ENCODE data around the gene MTA1.

The MTA1 gene

DNA sequence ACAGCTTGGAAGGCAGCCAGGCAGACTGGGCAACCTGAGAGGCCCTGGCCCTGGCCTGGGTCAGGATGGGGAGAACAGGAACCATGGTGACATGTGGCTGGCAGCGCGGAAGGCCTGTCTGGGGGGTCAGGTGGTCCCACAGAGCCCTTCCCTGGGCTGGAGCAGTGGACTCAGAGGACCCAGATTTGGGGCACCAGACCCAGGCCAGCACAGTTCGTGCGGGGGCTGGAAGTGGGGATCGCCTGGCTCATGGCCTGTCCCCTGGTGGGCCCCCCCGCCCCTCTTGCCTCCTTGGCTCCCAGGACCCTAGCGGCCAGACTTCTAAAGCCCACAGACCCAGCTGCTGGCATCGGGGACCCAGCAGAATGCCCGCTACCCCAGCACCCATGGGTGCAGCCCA, 21.4 kb downstream of the MTA1 start:
- TF ChIP-seq, protein P1, sequence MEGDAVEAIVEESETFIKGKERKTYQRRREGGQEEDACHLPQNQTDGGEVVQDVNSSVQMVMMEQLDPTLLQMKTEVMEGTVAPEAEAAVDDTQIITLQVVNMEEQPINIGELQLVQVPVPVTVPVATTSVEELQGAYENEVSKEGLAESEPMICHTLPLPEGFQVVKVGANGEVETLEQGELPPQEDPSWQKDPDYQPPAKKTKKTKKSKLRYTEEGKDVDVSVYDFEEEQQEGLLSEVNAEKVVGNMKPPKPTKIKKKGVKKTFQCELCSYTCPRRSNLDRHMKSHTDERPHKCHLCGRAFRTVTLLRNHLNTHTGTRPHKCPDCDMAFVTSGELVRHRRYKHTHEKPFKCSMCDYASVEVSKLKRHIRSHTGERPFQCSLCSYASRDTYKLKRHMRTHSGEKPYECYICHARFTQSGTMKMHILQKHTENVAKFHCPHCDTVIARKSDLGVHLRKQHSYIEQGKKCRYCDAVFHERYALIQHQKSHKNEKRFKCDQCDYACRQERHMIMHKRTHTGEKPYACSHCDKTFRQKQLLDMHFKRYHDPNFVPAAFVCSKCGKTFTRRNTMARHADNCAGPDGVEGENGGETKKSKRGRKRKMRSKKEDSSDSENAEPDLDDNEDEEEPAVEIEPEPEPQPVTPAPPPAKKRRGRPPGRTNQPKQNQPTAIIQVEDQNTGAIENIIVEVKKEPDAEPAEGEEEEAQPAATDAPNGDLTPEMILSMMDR (IDR thresholded peaks at IDR 0.05; ENCODE audit: low read depth, low read length) = no peak
- H3K4me3 ChIP-seq (ENCODE audit: low read depth, low read length) = no peak overlapping the region

DNA sequence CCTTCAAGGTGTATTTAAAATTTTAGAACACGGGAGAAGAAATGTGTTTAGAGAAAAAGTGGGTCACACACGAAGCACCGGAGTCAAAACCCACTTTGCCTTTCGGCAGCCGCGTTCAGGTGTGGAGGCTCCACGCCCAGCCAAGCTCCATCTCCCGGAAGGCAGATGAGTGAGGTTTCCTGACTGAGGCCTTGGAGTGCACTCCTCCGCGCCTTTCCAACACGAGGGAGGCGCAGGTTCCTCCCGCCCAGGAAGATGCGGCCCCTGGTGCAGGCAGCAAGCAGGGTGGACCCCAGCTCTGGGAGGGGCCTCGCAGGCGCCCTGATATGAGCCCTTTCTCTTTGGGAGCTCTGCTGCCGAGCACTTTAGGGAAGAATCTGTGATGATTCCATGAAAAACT, 22.5 kb downstream of the MTA1 start:
- TF ChIP-seq, protein P1 (IDR thresholded peaks at IDR 0.05; ENCODE audit: low read depth, low read length) = no peak
- H3K4me3 ChIP-seq (ENCODE audit: low read depth, low read length) = no peak overlapping the region

DNA sequence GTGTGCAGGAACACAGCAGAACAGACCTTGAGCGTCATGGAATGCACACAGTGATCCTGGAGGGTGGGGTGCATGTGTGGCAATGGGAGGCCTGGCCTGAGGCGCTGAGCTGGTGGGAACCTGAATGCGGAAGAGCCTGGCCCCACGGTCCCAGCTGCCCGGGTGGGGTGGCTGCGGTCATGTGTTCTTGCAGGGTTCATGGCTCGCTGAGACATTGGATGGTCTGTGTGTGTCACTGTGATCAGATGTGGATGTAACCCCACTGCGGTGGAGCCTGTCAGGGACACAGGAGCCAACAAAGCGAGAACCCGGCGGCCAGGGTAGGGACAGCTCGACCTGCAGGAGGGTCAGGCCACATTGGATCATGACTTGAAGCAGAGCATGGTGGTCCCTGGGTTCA, 23.2 kb downstream of the MTA1 start:
- no peak overlapping the region for H3K4me3 ChIP-seq (ENCODE audit: low read depth, low read length)
- TF ChIP-seq, protein P1 (IDR thresholded peaks at IDR 0.05; ENCODE audit: low read depth, low read length) = no peak

DNA sequence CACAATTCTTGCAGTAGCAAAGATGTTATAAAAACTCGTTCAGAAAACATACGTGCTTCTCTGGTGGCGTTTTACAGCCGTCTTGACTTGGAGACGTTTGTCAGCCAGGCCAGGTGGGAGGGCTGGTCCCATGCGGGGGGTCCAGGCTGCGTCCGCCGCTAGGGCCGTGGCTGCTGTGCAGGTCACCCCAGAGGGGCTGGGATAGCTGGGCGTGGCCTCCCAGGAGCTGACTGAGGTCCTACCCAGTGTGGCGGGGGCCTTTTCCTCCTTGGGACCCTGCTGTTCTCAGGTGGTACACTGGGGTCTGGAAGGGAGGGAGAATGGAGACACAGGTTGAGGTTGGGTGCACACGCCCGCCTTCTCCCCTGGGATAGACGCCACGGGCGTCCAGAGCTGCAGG, 25.2 kb downstream of the MTA1 start:
- no peak overlapping the region for H3K4me3 ChIP-seq (ENCODE audit: low read depth, low read length)
- TF ChIP-seq, protein P1 (IDR thresholded peaks at IDR 0.05; ENCODE audit: low read depth, low read length) = no peak

DNA sequence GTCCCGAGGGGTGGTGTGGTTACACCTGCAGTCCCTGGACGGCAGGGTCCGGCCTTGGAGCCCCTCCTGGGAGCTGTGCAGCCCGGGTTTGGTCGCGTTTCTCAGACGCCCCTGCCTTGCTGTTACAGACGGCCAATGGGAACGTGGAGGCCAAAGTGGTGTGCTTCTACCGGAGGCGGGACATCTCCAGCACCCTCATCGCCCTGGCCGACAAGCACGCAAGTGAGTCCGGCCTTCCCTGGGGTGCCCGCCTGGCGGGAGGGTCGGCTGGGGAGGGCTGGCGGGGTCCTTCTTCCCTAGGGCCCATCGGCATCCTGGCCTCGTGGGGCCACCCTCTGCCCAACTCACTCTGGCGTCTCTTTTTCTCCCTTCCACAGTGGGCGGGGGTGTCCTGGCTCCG, 25.7 kb downstream of the MTA1 start:
- H3K4me3 ChIP-seq (ENCODE audit: low read depth, low read length) = no peak overlapping the region
- TF ChIP-seq, protein P1 (IDR thresholded peaks at IDR 0.05; ENCODE audit: low read depth, low read length) = no peak

DNA sequence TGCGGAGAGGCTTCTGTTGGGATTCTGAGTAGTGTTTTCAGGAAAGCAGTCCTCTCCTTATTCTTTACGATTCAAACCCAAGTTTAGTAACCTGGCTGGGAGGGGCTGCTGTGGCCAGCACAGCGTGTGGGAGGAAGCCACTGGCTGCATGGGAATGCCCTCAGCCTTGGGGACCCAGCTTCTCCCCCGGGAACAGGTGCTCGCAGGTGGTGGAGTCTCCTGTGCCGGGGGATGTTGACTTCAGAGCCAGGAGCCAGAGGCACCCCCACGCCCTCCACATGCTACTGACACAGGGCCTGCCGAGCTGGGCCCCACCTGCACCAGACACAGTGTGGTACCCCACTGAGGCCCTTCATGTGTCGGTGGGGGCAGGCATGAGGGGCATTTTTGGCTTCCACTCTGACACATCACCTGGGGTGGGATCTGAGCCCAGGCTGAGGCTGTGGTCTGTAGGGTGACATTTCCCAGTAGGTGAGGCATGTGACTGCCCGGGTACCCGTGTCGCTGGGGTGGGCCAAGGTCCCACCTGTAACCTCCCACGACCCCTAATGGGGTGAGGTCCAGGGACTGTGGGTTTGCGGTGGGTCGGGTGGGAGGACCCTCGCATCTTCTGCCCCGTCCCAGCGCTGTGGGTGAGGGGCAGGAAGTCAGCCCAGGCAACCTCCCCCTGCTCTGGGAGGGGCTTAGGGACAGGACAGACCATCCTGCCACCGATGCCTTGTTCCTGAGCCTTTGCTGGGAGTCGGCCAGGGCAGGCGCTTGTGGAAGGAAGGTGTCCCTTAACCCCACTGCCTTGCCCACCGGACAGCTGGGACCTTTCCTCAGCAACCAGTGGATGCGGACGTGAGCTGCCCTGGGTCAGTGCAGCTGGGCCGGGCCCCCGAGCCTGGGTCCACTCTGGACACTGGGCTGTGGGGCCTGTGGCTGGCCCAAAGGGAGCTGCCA, 26.5 kb downstream of the MTA1 start:
- TF ChIP-seq, protein P1 (IDR thresholded peaks at IDR 0.05; ENCODE audit: low read depth, low read length) = no peak
- H3K4me3 ChIP-seq (ENCODE audit: low read depth, low read length) = no peak overlapping the region

DNA sequence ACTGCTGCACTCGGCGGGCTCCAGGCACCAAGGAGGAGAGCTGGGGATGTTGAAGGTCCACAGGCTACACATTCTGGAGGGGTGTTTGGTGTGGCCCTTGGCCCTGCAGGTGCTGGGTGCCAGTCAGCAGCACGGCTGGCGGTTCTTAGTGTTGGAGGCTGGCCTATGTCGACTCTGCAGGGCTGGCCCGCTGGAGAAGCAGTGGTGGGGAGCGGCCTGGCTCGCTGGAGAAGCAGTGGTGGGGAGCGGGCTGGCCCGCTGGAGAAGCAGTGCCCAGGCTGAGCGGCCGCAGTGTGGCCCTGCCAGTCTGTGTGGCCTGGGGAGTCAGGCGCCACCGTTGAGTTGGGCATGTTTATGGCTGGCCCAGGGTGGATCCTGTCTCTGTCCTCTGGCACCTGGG, 27.3 kb downstream of the MTA1 start:
- TF ChIP-seq, protein P1 (IDR thresholded peaks at IDR 0.05; ENCODE audit: low read depth, low read length) = no peak
- H3K4me3 ChIP-seq (ENCODE audit: low read depth, low read length) = no peak overlapping the region

All from WI38 (cell line).